Coronary artery (tissue), 2 donors: ENCODE data around the gene PTPRN.

Experiments
- DNase-seq: peaks from one replicate; pipeline ENCODE4 v3.0.0-alpha.2; 2017; ENCODE audit warnings: low spot score
- H3K27ac ChIP-seq, 2 donors: fragments of 200-600 bp; sonication (generic); one replicate each; pipeline ENCODE4 v1.5.1; 2016 to 2019
- H3K4me3 ChIP-seq: fragments of 200-600 bp; sonication (generic); 2 replicates; pipeline ENCODE4 v1.5.1; 2016; ENCODE audit warnings: mild to moderate bottlenecking, moderate library complexity
- TF ChIP-seq, protein P1 (sequence below): fragments of 200-600 bp; sonication (generic); IDR thresholded peaks from one replicate; pipeline ENCODE4 v1.5.1; 2019; ENCODE audit warnings: antibody characterized with exemption

Gene PTPRN

DNA sequence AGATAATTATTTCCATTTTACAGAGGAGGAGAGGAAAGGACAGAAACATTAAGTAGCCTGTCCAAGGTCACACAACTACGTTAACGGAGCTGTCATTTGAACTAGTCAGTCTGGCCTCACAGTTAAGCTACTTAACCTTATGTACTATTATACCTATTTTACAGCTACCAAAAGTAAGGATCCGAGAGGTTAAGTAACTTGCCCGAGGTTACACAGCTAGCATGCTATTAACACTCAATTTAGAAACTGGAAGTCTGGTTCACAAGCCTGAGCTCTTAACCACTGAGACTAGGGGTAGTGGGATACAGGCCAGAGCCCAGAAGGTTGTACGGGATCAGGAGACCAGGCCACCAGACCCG lies 64.4 kb downstream of the PTPRN start:
- H3K27ac ChIP-seq = peak overlapping the region; percentile 95 to 97
- TF ChIP-seq, protein P1, sequence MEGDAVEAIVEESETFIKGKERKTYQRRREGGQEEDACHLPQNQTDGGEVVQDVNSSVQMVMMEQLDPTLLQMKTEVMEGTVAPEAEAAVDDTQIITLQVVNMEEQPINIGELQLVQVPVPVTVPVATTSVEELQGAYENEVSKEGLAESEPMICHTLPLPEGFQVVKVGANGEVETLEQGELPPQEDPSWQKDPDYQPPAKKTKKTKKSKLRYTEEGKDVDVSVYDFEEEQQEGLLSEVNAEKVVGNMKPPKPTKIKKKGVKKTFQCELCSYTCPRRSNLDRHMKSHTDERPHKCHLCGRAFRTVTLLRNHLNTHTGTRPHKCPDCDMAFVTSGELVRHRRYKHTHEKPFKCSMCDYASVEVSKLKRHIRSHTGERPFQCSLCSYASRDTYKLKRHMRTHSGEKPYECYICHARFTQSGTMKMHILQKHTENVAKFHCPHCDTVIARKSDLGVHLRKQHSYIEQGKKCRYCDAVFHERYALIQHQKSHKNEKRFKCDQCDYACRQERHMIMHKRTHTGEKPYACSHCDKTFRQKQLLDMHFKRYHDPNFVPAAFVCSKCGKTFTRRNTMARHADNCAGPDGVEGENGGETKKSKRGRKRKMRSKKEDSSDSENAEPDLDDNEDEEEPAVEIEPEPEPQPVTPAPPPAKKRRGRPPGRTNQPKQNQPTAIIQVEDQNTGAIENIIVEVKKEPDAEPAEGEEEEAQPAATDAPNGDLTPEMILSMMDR = no peak
- peak overlapping the region; percentile 92 for H3K4me3 ChIP-seq
- DNase-seq = no peak

DNA sequence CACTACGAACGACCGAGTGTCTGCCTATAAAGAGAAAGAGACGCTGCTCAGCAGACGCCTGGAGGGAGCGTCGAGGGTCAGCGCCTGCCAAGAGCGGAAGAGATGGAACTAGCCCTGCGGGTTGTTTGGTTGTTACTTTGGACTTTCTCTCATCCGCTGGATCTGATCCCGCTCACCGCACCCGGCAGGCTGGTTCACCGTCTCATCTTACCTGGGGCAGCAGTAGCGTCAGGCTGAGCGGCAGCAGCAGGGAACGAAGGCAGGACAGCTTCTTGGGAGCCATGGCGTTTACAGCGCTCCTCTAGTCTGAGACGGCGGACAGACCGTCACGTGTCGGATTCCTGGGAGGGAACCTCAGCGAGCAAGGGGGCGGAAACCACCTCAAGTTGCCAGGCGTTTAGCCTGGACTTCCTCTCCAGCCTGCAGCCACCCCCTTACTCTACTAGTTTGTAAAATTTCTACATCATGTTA lies 65.9 kb downstream of the PTPRN start:
- Histone ChIP-seq H3K4me3 (no peak overlapping the region), H3K27ac (no peak overlapping the region)
- TF ChIP-seq, protein P1 = no peak
- no peak for DNase-seq
